Measurements from ENCODE around the gene TOP3B.

The TOP3B gene

DNA sequence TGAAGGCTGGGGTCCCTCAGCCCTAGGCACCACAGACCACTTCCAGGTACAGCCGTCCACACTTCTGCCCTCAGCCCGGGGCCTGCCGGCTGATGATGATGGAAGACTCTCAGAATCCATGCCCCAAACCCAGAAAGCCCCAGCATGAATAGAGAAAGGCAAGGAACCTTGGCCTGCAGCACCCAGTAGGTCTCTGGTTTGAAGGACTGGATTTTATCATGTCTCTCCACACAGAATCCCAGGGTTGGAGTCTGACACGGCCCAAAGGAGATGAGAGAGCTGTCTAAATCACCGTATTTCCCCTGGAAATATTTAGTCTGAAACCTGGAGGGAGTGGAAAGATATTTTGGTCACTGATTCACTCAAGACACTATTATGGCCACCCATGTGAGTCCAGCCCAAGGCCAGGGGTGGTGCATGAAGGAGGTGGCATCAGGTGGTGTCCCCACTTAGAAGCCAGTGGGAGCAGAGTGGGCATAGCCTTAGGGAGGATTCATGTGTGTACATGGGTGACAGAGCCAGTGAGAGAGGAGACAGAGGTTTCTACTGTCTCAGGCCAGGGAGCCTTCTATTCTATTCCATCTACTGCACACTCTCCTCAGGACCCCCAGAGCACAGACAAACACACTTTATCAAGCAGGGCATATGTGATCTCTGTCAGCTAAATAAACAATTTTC lies 14.0 kb downstream of the TOP3B start:
- no peaks in the 10 kb centered on the region for H3F3A ChIP-seq (ENCODE audit: insufficient read depth)
- H2AFZ ChIP-seq (ENCODE audit: low read depth, low read length, severe bottlenecking) = no peak overlapping the region
- TF ChIP-seq, protein P1, sequence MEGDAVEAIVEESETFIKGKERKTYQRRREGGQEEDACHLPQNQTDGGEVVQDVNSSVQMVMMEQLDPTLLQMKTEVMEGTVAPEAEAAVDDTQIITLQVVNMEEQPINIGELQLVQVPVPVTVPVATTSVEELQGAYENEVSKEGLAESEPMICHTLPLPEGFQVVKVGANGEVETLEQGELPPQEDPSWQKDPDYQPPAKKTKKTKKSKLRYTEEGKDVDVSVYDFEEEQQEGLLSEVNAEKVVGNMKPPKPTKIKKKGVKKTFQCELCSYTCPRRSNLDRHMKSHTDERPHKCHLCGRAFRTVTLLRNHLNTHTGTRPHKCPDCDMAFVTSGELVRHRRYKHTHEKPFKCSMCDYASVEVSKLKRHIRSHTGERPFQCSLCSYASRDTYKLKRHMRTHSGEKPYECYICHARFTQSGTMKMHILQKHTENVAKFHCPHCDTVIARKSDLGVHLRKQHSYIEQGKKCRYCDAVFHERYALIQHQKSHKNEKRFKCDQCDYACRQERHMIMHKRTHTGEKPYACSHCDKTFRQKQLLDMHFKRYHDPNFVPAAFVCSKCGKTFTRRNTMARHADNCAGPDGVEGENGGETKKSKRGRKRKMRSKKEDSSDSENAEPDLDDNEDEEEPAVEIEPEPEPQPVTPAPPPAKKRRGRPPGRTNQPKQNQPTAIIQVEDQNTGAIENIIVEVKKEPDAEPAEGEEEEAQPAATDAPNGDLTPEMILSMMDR (IDR thresholded peaks at IDR 0.05; ENCODE audit: insufficient read depth, low read length, poor library complexity, severe bottlenecking) = no peak
- no peak for TF ChIP-seq EZH2phosphoT487 (conservative IDR thresholded peaks at IDR 0.05; ENCODE audit: low read length)
- no peak overlapping the region for H3K4me2 ChIP-seq (ENCODE audit: low read depth, low read length, poor library complexity, severe bottlenecking)
- H4K20me1 ChIP-seq (ENCODE audit: low read depth, low read length) = no peaks in the 10 kb centered on the region
- H3K9ac ChIP-seq (ENCODE audit: low read length) = no peak overlapping the region
- no peaks in the 10 kb centered on the region for H3K9me2 ChIP-seq (replicated peaks; ENCODE audit: insufficient read depth, low read length)
- H3K4me3 ChIP-seq (ENCODE audit: insufficient read depth, low read length, poor library complexity, severe bottlenecking) = no peak overlapping the region
- H3K9me3 ChIP-seq (ENCODE audit: insufficient read depth, low read length) = no peaks in the 10 kb centered on the region
- no peaks in the 10 kb centered on the region for H3K36me3 ChIP-seq (ENCODE audit: low read length)
- no peaks in the 10 kb centered on the region for H3K27me3 ChIP-seq (ENCODE audit: low read length)
- H3K27ac ChIP-seq (ENCODE audit: low read depth, low read length) = no peak overlapping the region
- H3K79me2 ChIP-seq (ENCODE audit: insufficient read depth, low read length) = no peaks in the 10 kb centered on the region

DNA sequence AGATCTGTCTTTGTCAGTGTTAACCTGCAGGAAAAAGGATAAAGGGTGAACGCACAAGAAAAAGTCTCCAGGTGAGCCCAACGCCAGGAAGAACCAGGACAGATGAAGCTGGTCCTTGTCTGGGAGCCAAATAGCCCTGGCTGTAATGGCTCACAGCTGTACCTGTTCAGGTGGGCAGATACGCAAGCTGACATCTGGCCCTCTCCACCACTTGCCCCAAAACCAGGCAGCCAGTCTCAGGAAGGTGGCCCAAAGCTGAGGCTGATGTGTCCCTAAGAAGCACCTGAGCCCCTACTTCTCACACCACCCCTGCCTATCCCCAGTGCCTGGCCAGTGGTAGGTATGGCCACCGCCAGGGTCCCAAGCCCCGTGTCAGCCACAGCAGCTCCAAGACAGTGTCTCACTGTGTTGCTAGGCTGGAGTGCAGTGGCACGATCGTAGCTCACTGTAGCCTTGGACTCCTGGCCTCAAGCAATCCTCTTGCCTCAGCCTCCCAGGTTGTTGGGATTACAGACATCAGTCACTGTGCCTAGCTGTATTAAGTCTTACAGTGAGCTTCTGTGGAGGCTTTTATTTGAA lies 14.8 kb downstream of the TOP3B start:
- no peak overlapping the region for H3K27ac ChIP-seq (ENCODE audit: low read depth, low read length)

DNA sequence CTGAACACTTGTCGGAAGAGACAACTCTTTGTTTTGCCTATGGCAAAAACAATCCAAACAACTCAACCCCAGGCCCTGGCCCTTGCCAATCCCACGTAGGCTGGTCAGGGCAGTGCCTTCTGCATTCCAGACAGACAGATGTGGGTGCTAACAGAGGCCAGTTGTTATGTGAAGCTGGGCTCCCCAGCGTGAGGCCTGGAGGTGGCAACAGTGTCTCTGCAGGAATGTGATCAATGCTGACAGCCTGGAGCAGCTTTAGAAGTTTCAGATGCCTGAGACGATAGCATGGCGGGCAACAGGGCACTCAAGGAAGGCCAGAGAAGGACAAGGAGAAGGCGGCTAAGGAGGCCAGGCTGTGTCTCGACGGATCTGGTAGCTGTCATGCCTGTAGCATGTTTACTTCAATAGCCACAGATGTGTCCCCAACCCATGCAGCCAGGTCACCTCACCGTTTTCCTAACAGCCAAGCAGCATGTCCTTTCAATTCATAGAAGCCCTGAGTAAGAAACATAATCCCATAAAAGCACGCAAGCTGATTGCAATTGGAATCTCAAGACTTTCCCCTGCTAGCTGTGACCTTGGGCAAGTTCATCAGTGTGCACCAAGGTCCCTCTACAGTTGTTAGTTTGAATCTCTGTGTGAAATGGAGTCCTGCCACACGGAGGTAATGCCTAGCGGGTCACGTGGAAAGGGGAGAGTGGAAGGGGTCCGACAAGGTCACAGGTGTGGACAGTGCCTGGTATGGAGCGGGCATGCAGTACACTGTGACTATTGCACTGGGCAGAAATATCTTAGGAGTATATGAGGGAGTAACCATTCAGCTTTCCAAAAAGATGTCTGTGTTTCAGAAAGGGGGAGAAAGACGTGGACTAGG lies 15.7 kb downstream of the TOP3B start:
- Histone ChIP-seq H3K27me3 (ENCODE audit: low read length) (no peaks in the 10 kb centered on the region), H3K36me3 (ENCODE audit: low read length) (no peaks in the 10 kb centered on the region)

More for the DNA sequence above, 14.8 kb downstream of the TOP3B start:
- Histone ChIP-seq H2AFZ (ENCODE audit: low read depth, low read length, severe bottlenecking) (no peak overlapping the region), H3F3A (ENCODE audit: insufficient read depth) (no peaks in the 10 kb centered on the region), H3K4me2 (ENCODE audit: low read depth, low read length, poor library complexity, severe bottlenecking) (no peak overlapping the region), H3K9me2 (replicated peaks; ENCODE audit: insufficient read depth, low read length) (no peaks in the 10 kb centered on the region), H3K27me3 (ENCODE audit: low read length) (no peaks in the 10 kb centered on the region), H3K4me3 (ENCODE audit: insufficient read depth, low read length, poor library complexity, severe bottlenecking) (no peak overlapping the region), H3K9ac (ENCODE audit: low read length) (no peak overlapping the region), H4K20me1 (ENCODE audit: low read depth, low read length) (no peaks in the 10 kb centered on the region), H3K36me3 (ENCODE audit: low read length) (no peaks in the 10 kb centered on the region), H3K9me3 (ENCODE audit: insufficient read depth, low read length) (no peaks in the 10 kb centered on the region), H3K79me2 (ENCODE audit: insufficient read depth, low read length) (no peaks in the 10 kb centered on the region)
- TF ChIP-seq, protein P1 (IDR thresholded peaks at IDR 0.05; ENCODE audit: insufficient read depth, low read length, poor library complexity, severe bottlenecking) = no peak
- TF ChIP-seq EZH2phosphoT487 (conservative IDR thresholded peaks at IDR 0.05; ENCODE audit: low read length) = no peak

More for the DNA sequence above, 15.7 kb downstream of the TOP3B start:
- Histone ChIP-seq H3K27ac (ENCODE audit: low read depth, low read length) (no peak overlapping the region), H3K9me3 (ENCODE audit: insufficient read depth, low read length) (no peaks in the 10 kb centered on the region), H3K9ac (ENCODE audit: low read length) (no peak overlapping the region), H3K4me3 (ENCODE audit: insufficient read depth, low read length, poor library complexity, severe bottlenecking) (no peak overlapping the region), H2AFZ (ENCODE audit: low read depth, low read length, severe bottlenecking) (no peak overlapping the region), H3K9me2 (replicated peaks; ENCODE audit: insufficient read depth, low read length) (no peaks in the 10 kb centered on the region), H3F3A (ENCODE audit: insufficient read depth) (no peaks in the 10 kb centered on the region), H3K4me2 (ENCODE audit: low read depth, low read length, poor library complexity, severe bottlenecking) (no peak overlapping the region), H3K79me2 (ENCODE audit: insufficient read depth, low read length) (no peaks in the 10 kb centered on the region), H4K20me1 (ENCODE audit: low read depth, low read length) (no peaks in the 10 kb centered on the region)
- TF ChIP-seq, protein P1 (IDR thresholded peaks at IDR 0.05; ENCODE audit: insufficient read depth, low read length, poor library complexity, severe bottlenecking) = no peak
- no peak for TF ChIP-seq EZH2phosphoT487 (conservative IDR thresholded peaks at IDR 0.05; ENCODE audit: low read length)

Measured in SU-DHL-6 (cell line).